ENCODE measurements around the gene FMN2. TPM values are rescaled to one million over a fixed set of nuclear protein-coding genes. Genes with fewer than 3 reads are reported as not detected.

The FMN2 gene
- polyA plus RNA-seq, 10 donors: 0.36 to 1.2 (median 0.75) TPM

GRCh38 chr1:240423246-240423924, 331.7 kb downstream of the FMN2 start:
- peak in 2 of 3 donors; percentile 39 to 83 for DNase-seq

- no peak for DNase-seq
Observed at GRCh38 chr1:240424740-240425464, 333.2 kb downstream of the FMN2 start.

- no peak for DNase-seq
Observed at GRCh38 chr1:240426051-240426450, 334.4 kb downstream of the FMN2 start.

- no peak for DNase-seq
Observed at GRCh38 chr1:240435996-240436566, 344.4 kb downstream of the FMN2 start.

GRCh38 chr1:240441669-240442068, 350.0 kb downstream of the FMN2 start:
- no peak for DNase-seq

- no peak for DNase-seq
Observed at GRCh38 chr1:240445369-240445768, 353.7 kb downstream of the FMN2 start.

GRCh38 chr1:240455228-240455821, 363.6 kb downstream of the FMN2 start:
- no peak for DNase-seq

- DNase-seq: no peak
Observed at GRCh38 chr1:240457203-240457602, 365.5 kb downstream of the FMN2 start.

GRCh38 chr1:240462277-240462676, 370.6 kb downstream of the FMN2 start:
- DNase-seq: no peak

GRCh38 chr1:240462766-240463395, 371.2 kb downstream of the FMN2 start:
- peak in 1 of 3 donors; percentile 32 for DNase-seq

- peak in 1 of 3 donors; percentile 30 for DNase-seq
Observed at GRCh38 chr1:240464099-240464498, 372.4 kb downstream of the FMN2 start.

GRCh38 chr1:240465531-240465940, 373.9 kb downstream of the FMN2 start:
- peak in 2 of 3 donors; percentile 3 to 25 for DNase-seq

- DNase-seq: no peak
Observed at GRCh38 chr1:240466509-240466908, 374.8 kb downstream of the FMN2 start.

GRCh38 chr1:240467895-240468294, 376.2 kb downstream of the FMN2 start:
- no peak for DNase-seq

GRCh38 chr1:240468656-240469055, 377.0 kb downstream of the FMN2 start:
- DNase-seq: peak in 1 of 3 donors; percentile 14

GRCh38 chr1:240474133-240474614, 382.5 kb downstream of the FMN2 start:
- DNase-seq: no peak

GRCh38 chr1:240475832-240476231, 384.1 kb downstream of the FMN2 start:
- no peak for DNase-seq

GRCh38 chr1:240478536-240478935, 386.9 kb downstream of the FMN2 start:
- DNase-seq: no peak

GRCh38 chr1:240484804-240485443, 393.2 kb downstream of the FMN2 start:
- no peak for DNase-seq

- no peak for DNase-seq
Observed at GRCh38 chr1:240486611-240487010, 394.9 kb downstream of the FMN2 start.

GRCh38 chr1:240487493-240487892, 395.8 kb downstream of the FMN2 start:
- no peak for DNase-seq

All from muscle of back (tissue), 11 donors.